ENCODE measurements around the gene LRP3.

Gene LRP3

DNA sequence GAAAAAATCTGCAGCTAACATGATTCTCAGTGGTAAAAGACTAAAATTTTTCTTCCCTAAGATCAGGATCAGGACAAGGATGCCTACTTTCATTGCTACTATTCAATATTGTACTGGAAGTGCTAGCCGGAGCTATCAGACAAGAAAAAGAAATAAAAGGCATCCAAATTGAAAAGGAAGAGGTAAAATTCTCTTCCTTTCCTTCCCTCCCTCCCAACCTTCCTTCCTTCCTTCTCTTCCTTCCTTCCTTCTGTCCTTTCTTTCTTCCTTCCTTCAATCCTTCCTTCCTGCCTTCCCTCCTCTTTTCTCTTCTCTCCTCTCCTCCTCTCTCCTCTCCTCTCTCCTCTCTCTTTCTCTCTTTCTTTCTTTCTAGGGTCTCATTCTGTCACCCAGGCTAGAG is 26.7 kb upstream of the LRP3 start:
- H3K18ac ChIP-seq (ENCODE audit: low read length), result no peak overlapping the region
- H3K79me1 ChIP-seq (ENCODE audit: low read depth, low read length), result no peaks in the 10 kb centered on the region
- H4K91ac ChIP-seq (ENCODE audit: low read depth, low read length, poor library complexity), result no peak overlapping the region
- H2AK5ac ChIP-seq (ENCODE audit: low read depth, low read length), result no peak overlapping the region
- no peak overlapping the region for H3K9ac ChIP-seq (ENCODE audit: low read depth, low read length, poor library complexity)
- H3K4ac ChIP-seq (ENCODE audit: low read length), result no peak overlapping the region
- no peak overlapping the region for H2BK12ac ChIP-seq (ENCODE audit: low read length)
- no peak overlapping the region for H2BK5ac ChIP-seq (ENCODE audit: low read length)
- no peak overlapping the region for H3K4me3 ChIP-seq (ENCODE audit: low read length in 2 of 2)
- no peak overlapping the region for H2BK120ac ChIP-seq (ENCODE audit: low read depth, low read length)
- H3K9me3 ChIP-seq (replicated peaks in 1 of 2; ENCODE audit: control insufficient read depth in 2 of 2, insufficient read depth in 1 of 2, low read depth in 1 of 2, low read length in 2 of 2), result peaks cover 0 to 23% of the 10 kb centered on the region in 2 donors
- H3K4me1 ChIP-seq (ENCODE audit: control insufficient read depth in 2 of 2, insufficient read depth in 1 of 2, low read depth in 1 of 2, low read length in 2 of 2), result no peaks in the 10 kb centered on the region
- WGBS, 2 donors (ENCODE audit: extremely low coverage in 2 of 2, insufficient read length in 2 of 2, insufficient replicate concordance in 1 of 2), result no CpG with 5 or more reads among the region's 1 CpG
- no peak overlapping the region for H4K8ac ChIP-seq (ENCODE audit: low read depth, low read length)
- no peak overlapping the region for H3K27ac ChIP-seq (replicated peaks; ENCODE audit: low read length)
- H3K27me3 ChIP-seq (ENCODE audit: control insufficient read depth in 3 of 3, insufficient read depth in 3 of 3, low read depth in 1 of 3, low read length in 3 of 3), result no peaks in the 10 kb centered on the region
- no peak for DNase-seq (ENCODE audit: low spot score)
- H3K23ac ChIP-seq (ENCODE audit: low read depth, low read length, poor library complexity), result no peak overlapping the region
- no peak overlapping the region for H2BK15ac ChIP-seq (ENCODE audit: low read length)
- no peaks in the 10 kb centered on the region for H3K36me3 ChIP-seq (replicated peaks in 1 of 2; ENCODE audit: control insufficient read depth in 2 of 2, insufficient read depth in 2 of 2, low read length in 2 of 2)
- no peak overlapping the region for H3K4me2 ChIP-seq (ENCODE audit: insufficient read depth, low read length, poor library complexity, severe bottlenecking)
- no peak overlapping the region for H2AFZ ChIP-seq (ENCODE audit: low read length)
- H3K14ac ChIP-seq (ENCODE audit: low read length), result no peak overlapping the region

DNA sequence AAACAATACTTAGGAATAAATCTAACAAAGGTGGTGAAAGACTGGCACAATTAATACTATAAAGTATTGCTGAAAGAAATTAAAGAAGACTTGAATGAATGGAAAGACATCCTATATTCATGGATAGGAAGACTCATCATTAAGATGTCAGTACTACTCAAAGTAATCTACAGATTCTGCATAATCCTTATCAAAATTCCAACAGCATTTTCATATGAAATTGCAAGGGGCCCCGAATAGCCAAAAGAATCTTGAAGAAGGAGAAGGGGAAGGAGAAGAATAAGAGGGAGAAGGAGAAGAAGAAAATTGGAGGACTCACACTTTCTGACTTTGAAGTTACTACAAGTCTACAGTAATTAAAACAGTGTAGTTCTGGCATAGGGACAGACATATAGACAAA is 25.6 kb upstream of the LRP3 start:
- no peak overlapping the region for H3K4me3 ChIP-seq (ENCODE audit: low read length in 2 of 2)
- no peak overlapping the region for H2BK120ac ChIP-seq (ENCODE audit: low read depth, low read length)
- no peak overlapping the region for H2BK5ac ChIP-seq (ENCODE audit: low read length)
- H2AK5ac ChIP-seq (ENCODE audit: low read depth, low read length), result no peak overlapping the region
- H3K4ac ChIP-seq (ENCODE audit: low read length), result no peak overlapping the region
- H3K23ac ChIP-seq (ENCODE audit: low read depth, low read length, poor library complexity), result no peak overlapping the region
- H2BK15ac ChIP-seq (ENCODE audit: low read length), result no peak overlapping the region
- WGBS, 2 donors (ENCODE audit: extremely low coverage in 2 of 2, insufficient read length in 2 of 2, insufficient replicate concordance in 1 of 2), result no CpG with 5 or more reads among the region's 1 CpG
- no peak overlapping the region for H4K91ac ChIP-seq (ENCODE audit: low read depth, low read length, poor library complexity)
- no peaks in the 10 kb centered on the region for H3K79me1 ChIP-seq (ENCODE audit: low read depth, low read length)
- H3K9me3 ChIP-seq (replicated peaks in 1 of 2; ENCODE audit: control insufficient read depth in 2 of 2, insufficient read depth in 1 of 2, low read depth in 1 of 2, low read length in 2 of 2), result peaks cover 0 to 25% of the 10 kb centered on the region in 2 donors
- H3K18ac ChIP-seq (ENCODE audit: low read length), result no peak overlapping the region
- no peak for DNase-seq (ENCODE audit: low spot score)
- H3K9ac ChIP-seq (ENCODE audit: low read depth, low read length, poor library complexity), result no peak overlapping the region
- H2AFZ ChIP-seq (ENCODE audit: low read length), result no peak overlapping the region
- H4K8ac ChIP-seq (ENCODE audit: low read depth, low read length), result no peak overlapping the region
- H3K27me3 ChIP-seq (ENCODE audit: control insufficient read depth in 3 of 3, insufficient read depth in 3 of 3, low read depth in 1 of 3, low read length in 3 of 3), result no peaks in the 10 kb centered on the region
- H3K4me2 ChIP-seq (ENCODE audit: insufficient read depth, low read length, poor library complexity, severe bottlenecking), result no peak overlapping the region
- no peak overlapping the region for H2BK12ac ChIP-seq (ENCODE audit: low read length)
- H3K27ac ChIP-seq (replicated peaks; ENCODE audit: low read length), result no peak overlapping the region
- H3K36me3 ChIP-seq (replicated peaks in 1 of 2; ENCODE audit: control insufficient read depth in 2 of 2, insufficient read depth in 2 of 2, low read length in 2 of 2), result no peaks in the 10 kb centered on the region
- no peak overlapping the region for H3K14ac ChIP-seq (ENCODE audit: low read length)
- peaks cover 2 to 6% of the 10 kb centered on the region in 2 donors for H3K4me1 ChIP-seq (ENCODE audit: control insufficient read depth in 2 of 2, insufficient read depth in 1 of 2, low read depth in 1 of 2, low read length in 2 of 2)

DNA sequence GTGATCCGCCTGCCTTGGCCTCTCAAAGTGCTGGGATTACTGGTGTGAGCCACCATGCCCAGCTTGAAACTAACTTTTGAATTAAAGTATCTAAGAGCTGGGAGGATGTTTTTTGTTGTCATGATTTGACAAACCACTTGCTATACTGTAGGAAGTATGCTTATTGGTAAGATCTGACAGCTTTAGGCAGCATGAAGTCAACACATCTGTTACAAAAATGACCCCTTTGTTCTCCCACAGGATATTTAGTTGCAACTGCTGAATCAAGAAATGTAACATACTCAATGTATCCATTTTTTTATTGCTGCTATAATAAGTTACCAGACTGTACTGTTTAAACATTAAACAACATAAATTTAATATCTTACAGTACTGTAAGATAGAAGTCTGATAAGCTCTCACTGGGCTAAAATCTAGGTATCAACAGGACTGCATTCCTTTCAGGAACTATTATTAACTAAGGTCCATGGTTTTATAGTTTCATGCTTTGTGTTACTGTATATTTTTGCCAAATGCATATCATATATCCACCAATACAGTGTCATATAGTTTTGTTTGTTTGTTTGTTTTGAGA is 22.8 kb upstream of the LRP3 start:
- no CpG with 5 or more reads among the region's 1 CpG for WGBS, 2 donors (ENCODE audit: extremely low coverage in 2 of 2, insufficient read length in 2 of 2, insufficient replicate concordance in 1 of 2)
- no peak for DNase-seq (ENCODE audit: low spot score)
- no peak overlapping the region for H3K4me3 ChIP-seq (ENCODE audit: low read length in 2 of 2)

DNA sequence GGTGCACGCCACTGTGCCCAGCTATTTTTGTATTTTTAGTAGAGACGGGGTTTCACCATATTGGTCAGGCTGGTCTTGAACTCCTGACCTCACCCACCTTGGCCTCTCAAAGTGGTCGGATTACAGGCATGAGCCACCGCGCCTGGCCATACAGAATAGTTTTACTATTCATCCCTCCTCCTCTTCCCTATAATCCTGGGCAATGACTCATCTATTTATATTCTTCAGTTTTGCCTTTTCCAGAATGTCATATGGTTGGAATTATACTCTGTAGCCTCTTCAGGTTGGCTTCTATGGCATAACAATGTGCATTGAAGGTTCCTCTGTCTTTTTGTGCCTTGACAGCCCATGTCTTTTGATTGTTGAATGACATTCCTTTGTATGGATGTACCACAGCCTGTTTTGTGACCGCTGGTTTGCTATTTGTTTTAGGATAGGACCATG is 22.2 kb upstream of the LRP3 start:
- no peak overlapping the region for H2BK12ac ChIP-seq (ENCODE audit: low read length)
- H3K18ac ChIP-seq (ENCODE audit: low read length), result no peak overlapping the region
- no peak overlapping the region for H4K91ac ChIP-seq (ENCODE audit: low read depth, low read length, poor library complexity)
- no peak overlapping the region for H2BK15ac ChIP-seq (ENCODE audit: low read length)
- no peak overlapping the region for H3K9ac ChIP-seq (ENCODE audit: low read depth, low read length, poor library complexity)
- H2BK120ac ChIP-seq (ENCODE audit: low read depth, low read length), result no peak overlapping the region
- no peak for DNase-seq (ENCODE audit: low spot score)
- no peaks in the 10 kb centered on the region for H3K27me3 ChIP-seq (ENCODE audit: control insufficient read depth in 3 of 3, insufficient read depth in 3 of 3, low read depth in 1 of 3, low read length in 3 of 3)
- no peak overlapping the region for H3K4me2 ChIP-seq (ENCODE audit: insufficient read depth, low read length, poor library complexity, severe bottlenecking)
- no peak overlapping the region for H4K8ac ChIP-seq (ENCODE audit: low read depth, low read length)
- H3K79me1 ChIP-seq (ENCODE audit: low read depth, low read length), result no peaks in the 10 kb centered on the region
- peaks cover 0 to 25% of the 10 kb centered on the region in 2 donors for H3K9me3 ChIP-seq (replicated peaks in 1 of 2; ENCODE audit: control insufficient read depth in 2 of 2, insufficient read depth in 1 of 2, low read depth in 1 of 2, low read length in 2 of 2)
- no CpG with 5 or more reads among the region's 6 CpGs for WGBS, 2 donors (ENCODE audit: extremely low coverage in 2 of 2, insufficient read length in 2 of 2, insufficient replicate concordance in 1 of 2)
- no peak overlapping the region for H2BK5ac ChIP-seq (ENCODE audit: low read length)
- no peaks in the 10 kb centered on the region for H3K36me3 ChIP-seq (replicated peaks in 1 of 2; ENCODE audit: control insufficient read depth in 2 of 2, insufficient read depth in 2 of 2, low read length in 2 of 2)
- no peak overlapping the region for H3K4ac ChIP-seq (ENCODE audit: low read length)
- H2AK5ac ChIP-seq (ENCODE audit: low read depth, low read length), result no peak overlapping the region
- peaks cover 8 to 11% of the 10 kb centered on the region in 2 donors for H3K4me1 ChIP-seq (ENCODE audit: control insufficient read depth in 2 of 2, insufficient read depth in 1 of 2, low read depth in 1 of 2, low read length in 2 of 2)
- H2AFZ ChIP-seq (ENCODE audit: low read length), result no peak overlapping the region
- H3K23ac ChIP-seq (ENCODE audit: low read depth, low read length, poor library complexity), result no peak overlapping the region
- H3K4me3 ChIP-seq (ENCODE audit: low read length in 2 of 2), result no peak overlapping the region
- no peak overlapping the region for H3K27ac ChIP-seq (replicated peaks; ENCODE audit: low read length)
- no peak overlapping the region for H3K14ac ChIP-seq (ENCODE audit: low read length)

More for the DNA sequence above, 22.8 kb upstream of the LRP3 start:
- Histone ChIP-seq H3K79me1 (ENCODE audit: low read depth, low read length) (no peaks in the 10 kb centered on the region), H2AFZ (ENCODE audit: low read length) (no peak overlapping the region), H3K9me3 (replicated peaks in 1 of 2; ENCODE audit: control insufficient read depth in 2 of 2, insufficient read depth in 1 of 2, low read depth in 1 of 2, low read length in 2 of 2) (peaks cover 0 to 25% of the 10 kb centered on the region in 2 donors), H3K36me3 (replicated peaks in 1 of 2; ENCODE audit: control insufficient read depth in 2 of 2, insufficient read depth in 2 of 2, low read length in 2 of 2) (no peaks in the 10 kb centered on the region), H3K4ac (ENCODE audit: low read length) (no peak overlapping the region), H4K91ac (ENCODE audit: low read depth, low read length, poor library complexity) (no peak overlapping the region), H3K27me3 (ENCODE audit: control insufficient read depth in 3 of 3, insufficient read depth in 3 of 3, low read depth in 1 of 3, low read length in 3 of 3) (no peaks in the 10 kb centered on the region), H2AK5ac (ENCODE audit: low read depth, low read length) (no peak overlapping the region), H2BK5ac (ENCODE audit: low read length) (no peak overlapping the region), H3K18ac (ENCODE audit: low read length) (no peak overlapping the region), H3K14ac (ENCODE audit: low read length) (no peak overlapping the region), H2BK120ac (ENCODE audit: low read depth, low read length) (no peak overlapping the region), H2BK15ac (ENCODE audit: low read length) (no peak overlapping the region), H4K8ac (ENCODE audit: low read depth, low read length) (no peak overlapping the region), H3K23ac (ENCODE audit: low read depth, low read length, poor library complexity) (no peak overlapping the region), H3K4me2 (ENCODE audit: insufficient read depth, low read length, poor library complexity, severe bottlenecking) (no peak overlapping the region), H2BK12ac (ENCODE audit: low read length) (no peak overlapping the region), H3K27ac (replicated peaks; ENCODE audit: low read length) (no peak overlapping the region), H3K9ac (ENCODE audit: low read depth, low read length, poor library complexity) (no peak overlapping the region), H3K4me1 (ENCODE audit: control insufficient read depth in 2 of 2, insufficient read depth in 1 of 2, low read depth in 1 of 2, low read length in 2 of 2) (peaks cover 8 to 11% of the 10 kb centered on the region in 2 donors)
